CD4-positive, alpha-beta T cell (primary cell): ENCODE measurements around the gene GLP1R. TPM values are rescaled to one million over a fixed set of nuclear protein-coding genes. Genes with fewer than 3 reads are reported as not detected.

Experiments used
- ATAC-seq: fragments of 200-7000 bp; cut with Tn5 transposase; one replicate; pipeline ENCODE4 v1.10.0; 2022; ENCODE audit warnings: mild to moderate bottlenecking; ENCODE audit not compliant: poor library complexity
- CTCF ChIA-PET: fragments of 350-600 bp; sonication (Branson Sonifier 250); formaldehyde crosslinking; loops from one replicate; lab custom pipeline; 2021; ENCODE audit warnings: antibody characterized with exemption, inconsistent platforms; lab: Charles Lee
- POLR2A ChIA-PET: fragments of 350-600 bp; sonication (Branson Sonifier 250); formaldehyde crosslinking; loops from one replicate; lab custom pipeline; 2021; ENCODE audit warnings: antibody characterized with exemption, inconsistent platforms; lab: Charles Lee
- DNase-seq, 14 experiments: peaks; one replicate each; pipeline ENCODE4 v3.0.0-alpha.2; 2013 to 2020; ENCODE audit warnings: mixed read lengths in 2 of 14
- H3K27ac ChIP-seq, 2 donors: one replicate each; pipeline versions ENCODE4 v1.5.1 to v1.7.0; 2013; ENCODE audit warnings: low read length in 2 of 2, low read depth in 1 of 2, mild to moderate bottlenecking in 1 of 2
- H3K27me3 ChIP-seq, 2 experiments: 1 replicate in 1 of 2; 2 replicates in 1 of 2; pipeline versions ENCODE4 v1.6.1 to v1.7.0; 2013; ENCODE audit warnings: low read length in 2 of 2, control low read depth in 1 of 2, mild to moderate bottlenecking in 1 of 2, moderate library complexity in 1 of 2; ENCODE audit not compliant: insufficient read depth in 2 of 2, control insufficient read depth in 1 of 2
- H3K36me3 ChIP-seq: one replicate; pipeline ENCODE4 v1.6.1; 2013; ENCODE audit warnings: low read length, control low read depth; ENCODE audit not compliant: insufficient read depth
- H3K4me1 ChIP-seq: one replicate; pipeline ENCODE4 v1.6.1; 2013; ENCODE audit warnings: low read length, control low read depth; ENCODE audit not compliant: insufficient read depth
- H3K4me3 ChIP-seq: one replicate; pipeline ENCODE4 v1.5.1; 2013; ENCODE audit warnings: mild to moderate bottlenecking, low read length, moderate library complexity
- H3K9me3 ChIP-seq, 2 experiments: 1 replicate in 1 of 2; 2 replicates in 1 of 2; pipeline versions ENCODE4 v1.6.1 to v1.7.0; 2013; ENCODE audit warnings: low read length in 2 of 2, mild to moderate bottlenecking in 2 of 2, control low read depth in 1 of 2, moderate library complexity in 1 of 2; ENCODE audit not compliant: control insufficient read depth in 1 of 2, insufficient read depth in 1 of 2
- H3K27ac Mint-ChIP-seq: one replicate; pipeline ENCODE4 v1.8.0; 2020; ENCODE audit warnings: mixed read lengths
- H3K27me3 Mint-ChIP-seq: one replicate; pipeline ENCODE4 v1.8.0; 2021; ENCODE audit warnings: mixed read lengths
- H3K36me3 Mint-ChIP-seq: one replicate; pipeline ENCODE4 v1.8.0; 2021; ENCODE audit warnings: low read depth, mixed read lengths
- H3K4me1 Mint-ChIP-seq: one replicate; pipeline ENCODE4 v1.8.0; 2021; ENCODE audit warnings: low read depth, mixed read lengths
- H3K4me3 Mint-ChIP-seq: one replicate; pipeline ENCODE4 v1.8.0; 2020; ENCODE audit warnings: mild to moderate bottlenecking, mixed read lengths
- H3K9me3 Mint-ChIP-seq: one replicate; pipeline ENCODE4 v1.8.0; 2020; ENCODE audit warnings: mixed read lengths
- CTCF ChIP-seq: fragments of 200-600 bp; IDR thresholded peaks from one replicate; pipeline ENCODE4 v1.8.0; 2022; ENCODE audit warnings: antibody characterized with exemption, mild to moderate bottlenecking
- intact Hi-C, 2 experiments: fragments of 100-400 bp; cut with DNase I in 1 of 2; cut with micrococcal nuclease in 1 of 2; formaldehyde crosslinking; loops; one replicate each; pipeline versions ENCODE4 v1.15.1 to v1.9.0; 2023 to 2025; cut with DNase I, micrococcal nuclease
- total RNA-seq, 174 experiments: library from RNA in 2 of 174; stranded (reverse) in 2 of 174; gene quantifications; one replicate each; pipeline ENCODE4 v1.2.3 and lab custom pipeline; 2021 to 2026

The GLP1R gene
- total RNA-seq, 2 experiments from 2014 or later = not detected

GRCh38 chr6:39053016-39053624 is 4.5 kb downstream of the GLP1R start:
- no peak overlapping the region for H3K27ac Mint-ChIP-seq

DNA sequence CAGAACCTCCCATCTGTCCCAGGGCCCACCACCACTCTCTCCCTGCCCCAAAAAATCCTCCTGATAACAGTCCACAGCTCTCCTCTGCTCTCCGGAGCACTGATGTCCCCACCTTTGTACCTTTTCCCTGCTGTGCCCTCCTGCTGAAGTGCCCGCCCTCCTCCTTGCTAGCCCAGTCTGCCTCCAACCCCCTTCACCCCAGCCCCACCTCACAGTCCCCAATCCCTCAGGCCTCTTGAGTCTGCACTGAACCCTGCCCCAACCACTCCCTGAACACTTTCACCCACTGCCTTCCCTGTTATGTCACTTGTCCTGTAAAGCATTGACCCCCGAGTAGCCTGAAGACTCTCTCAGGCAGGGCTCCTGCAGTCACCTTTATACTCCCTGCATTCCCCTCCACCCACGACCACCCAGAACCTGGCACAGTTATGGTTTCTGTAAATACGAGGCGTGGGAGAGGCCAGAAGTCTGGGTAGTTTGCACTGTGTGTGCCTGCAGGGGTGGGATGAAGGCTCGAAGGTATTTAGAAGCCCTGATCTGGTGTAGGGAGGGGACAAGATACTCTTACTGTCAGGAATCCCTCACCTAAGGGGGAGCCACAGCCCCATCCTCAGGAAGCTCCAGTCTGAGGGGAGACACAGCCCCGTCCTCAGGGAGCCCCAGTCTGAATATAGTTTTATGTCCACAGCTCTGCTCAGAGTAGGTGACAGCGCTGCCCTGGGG is 5.4 kb downstream of the GLP1R start:
- Mint-ChIP-seq H3K27me3 (peaks cover 36% of the 10 kb centered on the region), H3K9me3 (no peaks in the 10 kb centered on the region), H3K4me3 (no peak overlapping the region), H3K4me1 (peaks cover 17% of the 10 kb centered on the region), H3K27ac (no peak overlapping the region), H3K36me3 (no peaks in the 10 kb centered on the region)
- Histone ChIP-seq H3K9me3 (peaks cover 0 to 6% of the 10 kb centered on the region in 2 experiments), H3K36me3 (no peaks in the 10 kb centered on the region), H3K27ac (no peak overlapping the region), H3K4me1 (peaks cover 10% of the 10 kb centered on the region), H3K27me3 (peaks cover 12 to 17% of the 10 kb centered on the region in 2 experiments), H3K4me3 (no peak overlapping the region)
- intact Hi-C loops = no loop called here
- DNase-seq = no peak
- CTCF ChIA-PET = no interaction called here
- ATAC-seq = no peak
- POLR2A ChIA-PET = no interaction called here
- TF ChIP-seq CTCF = no peak

More at GRCh38 chr6:39053016-39053624, 4.5 kb downstream of the GLP1R start:
- DNase-seq (no peak), ATAC-seq (no peak)
- peaks cover 17% of the 10 kb centered on the region for H3K4me1 Mint-ChIP-seq
- peaks cover 15 to 24% of the 10 kb centered on the region in 2 experiments for H3K27me3 ChIP-seq
- no peak overlapping the region for H3K27ac ChIP-seq
- H3K4me3 ChIP-seq = no peak overlapping the region
- peaks cover 32% of the 10 kb centered on the region for H3K27me3 Mint-ChIP-seq
- H3K36me3 Mint-ChIP-seq = no peaks in the 10 kb centered on the region
- intact Hi-C loops = no loop called here
- peaks cover 0 to 6% of the 10 kb centered on the region in 2 experiments for H3K9me3 ChIP-seq
- TF ChIP-seq CTCF = no peak
- H3K4me1 ChIP-seq = peaks cover 12% of the 10 kb centered on the region
- ChIA-PET CTCF (no interaction called here), POLR2A (no interaction called here)
- no peaks in the 10 kb centered on the region for H3K36me3 ChIP-seq
- no peak overlapping the region for H3K4me3 Mint-ChIP-seq
- no peaks in the 10 kb centered on the region for H3K9me3 Mint-ChIP-seq

- Histone ChIP-seq H3K4me1 (peaks cover 7% of the 10 kb centered on the region), H3K4me3 (no peak overlapping the region), H3K9me3 (peaks cover 0 to 4% of the 10 kb centered on the region in 2 experiments), H3K36me3 (no peaks in the 10 kb centered on the region), H3K27me3 (peaks cover 5 to 11% of the 10 kb centered on the region in 2 experiments), H3K27ac (no peak overlapping the region)
- peaks cover 17% of the 10 kb centered on the region for H3K4me1 Mint-ChIP-seq
- no peak overlapping the region for H3K27ac Mint-ChIP-seq
- ChIA-PET POLR2A (no interaction called here), CTCF (no interaction called here)
- peaks cover 30% of the 10 kb centered on the region for H3K27me3 Mint-ChIP-seq
- no peaks in the 10 kb centered on the region for H3K36me3 Mint-ChIP-seq
- no peaks in the 10 kb centered on the region for H3K9me3 Mint-ChIP-seq
- no peak overlapping the region for H3K4me3 Mint-ChIP-seq
- DNase-seq (no peak), ATAC-seq (no peak)
- no peak for TF ChIP-seq CTCF
- intact Hi-C loops = no loop called here
Observed at GRCh38 chr6:39054577-39055142, 6.1 kb downstream of the GLP1R start.
